Stimulated activated naive CD8-positive, alpha-beta T cell treated with anti-CD3 and anti-CD28 coated beads, Interleukin-15, Interleukin-2, amounts not matched to agents 100 U/mL and 50 U/mL, for 24 hours (primary cell): ENCODE data around the gene ZBTB2.
A peak's percentile ranks its signal among the peaks of the same experiment; 100 is the strongest.

Experiments
- ATAC-seq: fragments of 150-1000 bp; cut with Tn5 transposase; one replicate; pipeline ENCODE4 v1.10.0; 2021
- DNase-seq: peaks from one replicate; pipeline ENCODE4 v3.0.0; 2021

ZBTB2 gene

DNA sequence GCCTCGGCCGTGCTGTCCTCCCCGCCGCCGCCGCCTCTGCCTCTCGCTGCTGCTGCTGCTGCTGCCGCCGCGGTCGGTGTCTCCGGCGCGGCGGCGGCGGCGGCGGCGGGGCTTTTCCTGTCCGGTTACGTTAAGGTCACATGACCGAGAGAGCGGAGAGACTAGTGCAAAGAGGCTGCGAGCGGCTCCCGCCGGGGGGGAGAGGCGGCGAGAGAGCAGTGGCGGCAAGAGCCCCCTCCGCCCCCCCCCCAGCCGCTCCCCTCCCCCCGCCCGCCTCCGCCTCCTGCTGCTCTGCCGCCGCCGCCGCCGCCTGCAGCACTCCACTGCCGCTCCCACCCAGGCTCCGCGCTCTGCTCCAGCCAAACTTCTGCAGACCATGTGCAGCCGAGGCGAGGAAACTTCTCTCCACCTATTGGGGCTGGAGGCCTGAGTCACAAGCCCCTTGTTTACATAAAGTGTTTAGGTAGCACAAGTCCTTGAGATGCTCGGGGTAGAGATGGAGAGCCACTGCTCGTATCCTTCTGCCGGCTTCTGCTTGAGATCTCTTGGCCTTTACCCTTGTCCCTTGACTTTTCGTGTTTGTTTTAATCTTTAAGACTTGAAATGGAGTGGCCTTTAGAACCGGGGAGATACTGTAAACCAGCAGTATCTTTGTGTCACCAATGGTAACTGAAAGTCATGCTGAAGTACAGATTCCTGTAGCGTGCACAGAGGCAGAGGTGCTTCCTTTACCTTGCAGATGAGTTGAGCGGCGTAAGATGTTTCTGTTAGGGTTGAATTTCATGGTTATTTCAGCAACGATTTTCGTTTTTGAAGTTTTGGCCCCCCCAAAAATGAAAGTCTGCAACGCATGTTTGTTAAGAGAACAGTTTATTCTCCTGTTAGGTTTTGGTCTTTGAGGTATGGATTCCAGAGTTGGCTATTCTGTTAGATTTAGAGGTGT, at the start of gene ZBTB2:
Gene ZBTB2 (minus strand): TSS at position 89 of the 943 bp plus-strand sequence. CDS start 17,922 bp downstream, outside the sequence.
- ATAC-seq: peak; percentile 12
- DNase-seq: peak; percentile 67

DNA sequence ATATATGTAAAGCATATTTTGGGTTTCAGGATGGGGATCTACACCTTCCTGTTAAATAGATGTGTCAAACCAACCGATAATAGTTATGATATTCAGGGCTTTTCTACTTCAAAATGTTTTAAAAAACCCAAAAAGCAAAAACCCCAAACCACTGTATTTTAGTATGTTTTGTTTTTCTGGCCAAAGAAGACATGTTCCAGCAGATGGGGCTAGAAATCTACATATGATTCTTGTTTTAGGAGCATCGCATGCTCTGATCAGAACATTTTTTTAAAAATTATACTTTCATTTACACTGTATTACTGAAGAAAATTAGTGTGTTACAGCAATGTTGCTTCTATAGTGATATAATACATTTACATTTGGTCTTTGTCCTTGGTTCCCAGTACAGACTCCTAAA, 49.6 kb upstream of the ZBTB2 start:
- ATAC-seq: no peak
- no peak for DNase-seq

- no peak for ATAC-seq
- DNase-seq: no peak
These were observed 49.1 kb upstream of the ZBTB2 start for GRCh38 chr6:151440498-151440897.

DNA sequence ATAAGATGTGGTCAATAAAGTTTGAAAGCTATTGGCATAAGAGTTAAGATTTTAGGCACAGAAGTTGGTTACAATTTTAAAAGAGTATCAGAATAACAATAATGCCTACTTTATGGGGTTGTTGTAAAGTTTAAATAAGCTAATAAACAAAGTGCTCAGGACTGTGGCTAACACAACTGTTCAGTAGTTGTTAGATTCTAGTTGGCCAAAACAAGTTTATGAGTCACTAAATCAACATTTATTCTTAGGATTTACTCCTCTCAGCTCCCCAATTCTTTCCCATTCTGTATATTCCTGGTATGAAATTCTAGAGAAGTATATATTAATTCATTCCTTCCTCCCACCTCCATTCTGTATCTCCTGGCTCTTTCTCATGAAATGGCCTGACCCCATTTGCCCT, 46.0 kb upstream of the ZBTB2 start:
- no peak for ATAC-seq
- no peak for DNase-seq

GRCh38 chr6:151436802-151437201, 45.4 kb upstream of the ZBTB2 start:
- DNase-seq (no peak), ATAC-seq (no peak)

DNA sequence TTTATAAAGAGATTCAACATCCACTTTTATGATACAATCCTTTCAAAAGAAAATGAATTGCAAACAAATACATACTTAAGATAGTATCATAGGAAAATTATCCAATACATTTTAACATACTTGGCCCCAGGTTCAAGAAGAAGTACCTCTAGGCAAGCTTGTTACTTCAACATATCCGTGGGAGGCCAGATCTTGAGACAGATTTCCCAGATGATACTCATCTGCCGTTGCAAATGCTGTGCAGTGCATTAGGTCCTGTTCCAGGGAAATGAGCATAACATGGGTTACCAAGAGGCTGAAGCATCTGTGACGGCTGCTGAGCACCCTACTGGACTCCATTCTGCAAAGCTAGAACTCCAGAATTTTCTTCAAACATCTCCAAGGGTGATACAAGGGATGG, 44.9 kb upstream of the ZBTB2 start:
- ATAC-seq (no peak), DNase-seq (no peak)

- no peak for ATAC-seq
- no peak for DNase-seq
These were observed 43.0 kb upstream of the ZBTB2 start for GRCh38 chr6:151434369-151434768.

DNA sequence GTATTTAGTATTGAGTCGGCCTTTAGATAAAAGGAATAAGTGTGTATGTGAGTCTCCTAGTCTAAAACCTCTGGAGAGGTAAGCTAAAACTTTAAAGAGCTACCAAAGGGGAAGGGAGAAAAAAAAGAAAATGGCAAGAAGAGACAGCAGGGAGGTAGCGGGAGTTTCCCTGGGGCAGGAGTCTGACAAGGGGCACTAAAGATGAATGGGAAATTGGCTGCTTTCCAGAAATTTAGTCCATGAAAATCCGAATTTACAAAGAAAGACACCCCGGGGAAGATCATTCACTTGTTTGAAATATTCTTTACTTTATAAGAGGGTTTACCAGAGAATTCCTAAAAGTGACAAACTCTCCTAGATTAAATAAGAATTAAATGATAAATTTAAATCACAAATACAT, 41.3 kb upstream of the ZBTB2 start:
- ATAC-seq: no peak
- no peak for DNase-seq

GRCh38 chr6:151431337-151431736, 40.0 kb upstream of the ZBTB2 start:
- ATAC-seq (no peak), DNase-seq (no peak)

GRCh38 chr6:151430886-151431285, 39.5 kb upstream of the ZBTB2 start:
- DNase-seq (no peak), ATAC-seq (no peak)

GRCh38 chr6:151428093-151428735, 36.9 kb upstream of the ZBTB2 start:
- ATAC-seq (no peak), DNase-seq (no peak)

- ATAC-seq (no peak), DNase-seq (no peak)
These were observed 34.2 kb upstream of the ZBTB2 start for GRCh38 chr6:151425561-151425960.

GRCh38 chr6:151422981-151423380, 31.6 kb upstream of the ZBTB2 start:
- ATAC-seq (no peak), DNase-seq (no peak)

- DNase-seq (no peak), ATAC-seq (no peak)
These were observed 26.1 kb upstream of the ZBTB2 start for GRCh38 chr6:151417477-151417876.

- DNase-seq (no peak), ATAC-seq (no peak)
These were observed 23.4 kb upstream of the ZBTB2 start for GRCh38 chr6:151414641-151415260.

DNA sequence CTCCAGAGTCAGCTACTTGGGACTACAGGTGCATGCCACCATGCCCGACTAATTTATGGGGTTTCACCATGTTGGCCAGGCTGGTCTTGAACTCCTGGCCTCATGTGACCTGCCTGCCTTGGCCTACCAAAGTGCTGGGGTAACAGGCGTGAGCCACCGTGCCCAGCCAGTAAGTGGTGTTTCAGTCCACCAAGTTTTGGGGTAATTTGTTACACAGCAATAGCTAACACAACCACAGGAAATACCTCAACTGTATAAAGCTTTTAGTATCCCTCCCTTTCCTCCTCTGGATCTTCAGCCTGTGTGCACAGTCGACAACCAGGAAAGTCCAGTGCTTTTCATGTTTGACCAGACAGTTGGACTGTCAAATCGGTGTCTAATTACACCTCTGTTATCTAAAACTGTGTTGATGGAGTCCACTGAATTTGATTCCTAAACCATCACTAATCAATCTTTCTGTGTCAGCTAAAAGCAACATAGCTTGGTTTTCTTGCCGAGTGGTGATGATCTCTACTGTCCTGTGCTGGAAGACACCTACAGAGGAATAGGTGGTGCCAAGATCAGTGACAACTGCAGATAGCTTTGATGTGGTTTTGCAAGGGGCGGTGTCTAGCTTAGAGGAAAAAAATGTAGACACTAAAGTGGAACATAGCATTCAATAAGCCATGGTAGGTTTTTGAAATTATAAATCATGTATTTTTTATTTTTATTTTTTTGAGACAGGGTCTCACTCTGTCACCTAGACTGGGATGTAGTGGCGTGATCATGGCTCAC, 22.2 kb upstream of the ZBTB2 start:
- ATAC-seq (peak; percentile 79), DNase-seq (peak; percentile 17)

GRCh38 chr6:151412909-151413308, 21.6 kb upstream of the ZBTB2 start:
- no peak for ATAC-seq
- no peak for DNase-seq

- DNase-seq (no peak), ATAC-seq (no peak)
These were observed 18.3 kb upstream of the ZBTB2 start for GRCh38 chr6:151409679-151410078.

DNA sequence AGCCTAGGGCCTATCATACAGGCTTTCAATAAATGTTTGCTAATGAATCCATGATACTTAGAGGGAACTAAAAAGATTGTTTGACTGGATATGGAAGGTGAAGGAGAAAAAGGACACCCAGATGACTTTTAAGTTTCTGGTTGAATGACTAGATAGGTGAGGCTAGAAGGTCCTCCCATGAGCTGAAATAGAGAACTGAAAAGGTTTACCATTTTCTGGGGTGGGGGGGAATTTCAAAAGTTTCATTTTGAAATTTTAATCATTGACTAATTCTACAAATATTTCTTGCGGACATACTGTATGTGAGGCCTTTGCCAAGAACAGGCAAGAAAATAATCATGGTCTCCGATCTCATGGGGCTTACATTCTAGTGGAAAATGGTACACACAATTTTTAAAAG, 17.9 kb upstream of the ZBTB2 start:
- ATAC-seq: no peak
- DNase-seq: no peak

GRCh38 chr6:151408858-151409257, 17.5 kb upstream of the ZBTB2 start:
- DNase-seq (no peak), ATAC-seq (no peak)

DNA sequence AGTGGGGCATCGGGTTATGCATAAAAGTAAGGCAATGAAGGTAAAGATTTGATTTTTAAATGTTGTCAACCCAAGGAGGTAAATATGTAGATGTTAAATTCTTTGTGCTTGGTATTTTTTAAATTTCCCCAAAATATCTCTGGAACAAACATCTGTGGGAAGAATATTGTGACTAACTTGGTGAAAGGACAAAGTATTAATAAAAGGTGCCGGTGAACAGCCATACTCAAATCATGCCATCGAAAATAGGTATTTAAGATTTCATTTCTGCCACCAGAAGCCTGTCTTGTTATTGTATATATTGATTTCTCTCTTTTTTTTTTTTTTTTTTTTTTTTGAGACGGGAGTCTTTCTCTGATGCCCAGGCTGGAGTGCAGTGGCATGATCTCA, 12.6 kb upstream of the ZBTB2 start:
- DNase-seq: no peak
- ATAC-seq: no peak

- no peak for ATAC-seq
These were observed 10.9 kb upstream of the ZBTB2 start for GRCh38 chr6:151402228-151402627.

More at GRCh38 chr6:151402228-151402627, 10.9 kb upstream of the ZBTB2 start:
- no peak for DNase-seq
